HK-2 (cell line): ENCODE measurements around the gene SDHA.

Experiments
- DNase-seq: peaks from one replicate; pipeline ENCODE4 v3.0.0-alpha.2; 2018; ENCODE audit not compliant: unreplicated experiment

Gene SDHA

GRCh38 chr5:217494-218456 is at the start of gene SDHA, which contains the start of gene CCDC127:
TSS of gene SDHA (plus strand) at chr5:218320. CDS start at chr5:218356, 36 bp downstream.
TSS of gene CCDC127 (minus strand) at chr5:218153. CDS start at chr5:216849, 1,304 bp downstream.
- peak; percentile 96 for DNase-seq

GRCh38 chr5:169071-169727 is 48.9 kb upstream of the SDHA start:
- DNase-seq = no peak

- DNase-seq = no peak
These were observed 48.4 kb upstream of the SDHA start for GRCh38 chr5:169728-170094.

- no peak for DNase-seq
These were observed 46.9 kb upstream of the SDHA start for GRCh38 chr5:170971-171800.

GRCh38 chr5:171801-172331 is 46.3 kb upstream of the SDHA start:
- no peak for DNase-seq

- DNase-seq = no peak
These were observed 45.7 kb upstream of the SDHA start for GRCh38 chr5:172421-172820.

- no peak for DNase-seq
These were observed 45.3 kb upstream of the SDHA start for GRCh38 chr5:172841-173251.

GRCh38 chr5:173392-174290 is 44.5 kb upstream of the SDHA start:
- DNase-seq = no peak

GRCh38 chr5:174291-174600 is 43.9 kb upstream of the SDHA start:
- no peak for DNase-seq

GRCh38 chr5:174876-175465 is 43.1 kb upstream of the SDHA start:
- DNase-seq = no peak

- DNase-seq = no peak
These were observed 41.8 kb upstream of the SDHA start for GRCh38 chr5:176296-176823.

GRCh38 chr5:178110-178509 is 40.0 kb upstream of the SDHA start:
- DNase-seq = no peak

GRCh38 chr5:179401-179800 is 38.7 kb upstream of the SDHA start:
- no peak for DNase-seq

GRCh38 chr5:180286-180918 is 37.7 kb upstream of the SDHA start:
- DNase-seq = no peak

- no peak for DNase-seq
These were observed 37.0 kb upstream of the SDHA start for GRCh38 chr5:181160-181559.

- no peak for DNase-seq
These were observed 36.6 kb upstream of the SDHA start for GRCh38 chr5:181566-181965.

GRCh38 chr5:182126-182525 is 36.0 kb upstream of the SDHA start:
- no peak for DNase-seq

- no peak for DNase-seq
These were observed 33.6 kb upstream of the SDHA start for GRCh38 chr5:184471-184870.

- DNase-seq = no peak
These were observed 32.7 kb upstream of the SDHA start for GRCh38 chr5:185095-186070.
